MCF 10A (cell line): ENCODE data around the gene XYLT1. TPM values are rescaled to one million over a fixed set of nuclear protein-coding genes. Genes with fewer than 3 reads are reported as not detected.

ENCODE experiments used
- BruUV-seq: library from RNA; stranded (reverse); fragments of 400-500 nt; replicated peaks from 2 replicates; lab custom pipeline; 2021; lab: Mats Ljungman, UMichigan
- CTCF ChIA-PET: fragments of 300-600 bp; sonication (Branson Sonifier 250); formaldehyde crosslinking; extraction: SDS; loops from one replicate; lab custom pipeline; 2021; ENCODE audit warnings: antibody characterized with exemption, inconsistent platforms; lab: Yijun Ruan, JAX
- POLR2A ChIA-PET: fragments of 300-600, 350-650 bp; sonication (Branson Sonifier 250); formaldehyde crosslinking; extraction: SDS; loops from one replicate; lab custom pipeline; 2020; ENCODE audit warnings: antibody characterized with exemption, inconsistent platforms; lab: Yijun Ruan, JAX
- DNase-seq: peaks from one replicate; pipeline ENCODE4 v3.0.0-alpha.2; 2018; ENCODE audit not compliant: unreplicated experiment
- H3K27ac Mint-ChIP-seq: one replicate; pipeline ENCODE4 v1.8.0; 2022; ENCODE audit warnings: mild to moderate bottlenecking, low read depth, mixed read lengths; ENCODE audit not compliant: unreplicated experiment
- H3K27me3 Mint-ChIP-seq: one replicate; pipeline ENCODE4 v1.8.0; 2022; ENCODE audit warnings: mixed read lengths; ENCODE audit not compliant: insufficient read depth, unreplicated experiment
- H3K36me3 Mint-ChIP-seq: one replicate; pipeline ENCODE4 v1.8.0; 2022; ENCODE audit warnings: mild to moderate bottlenecking, moderate library complexity, mixed read lengths; ENCODE audit not compliant: insufficient read depth, unreplicated experiment
- H3K4me1 Mint-ChIP-seq: one replicate; pipeline ENCODE4 v1.8.0; 2022; ENCODE audit warnings: mixed read lengths; ENCODE audit not compliant: insufficient read depth, unreplicated experiment
- H3K4me3 Mint-ChIP-seq: one replicate; pipeline ENCODE4 v1.8.0; 2022; ENCODE audit warnings: mild to moderate bottlenecking, moderate library complexity, mixed read lengths; ENCODE audit not compliant: unreplicated experiment
- H3K9me3 Mint-ChIP-seq: one replicate; pipeline ENCODE4 v1.8.0; 2022; ENCODE audit warnings: mixed read lengths; ENCODE audit not compliant: unreplicated experiment
- intact Hi-C: fragments of 100-400 bp; cut with micrococcal nuclease; formaldehyde crosslinking; loops from 2 replicates; pipeline ENCODE4 v1.14.1; 2022
- total RNA-seq: library from RNA; stranded (reverse); gene quantifications from 2 replicates; pipeline ENCODE4 v1.2.3, GENCODE V29; 2022
- TF ChIP-seq, protein P1 (sequence below): fragments of 200-600 bp; IDR thresholded peaks from one replicate; pipeline ENCODE4 v1.8.0; 2022; ENCODE audit warnings: antibody characterized with exemption, mild to moderate bottlenecking; ENCODE audit not compliant: unreplicated experiment

The XYLT1 gene
- total RNA-seq, 1 experiment from 2014 or later = not detected

DNA sequence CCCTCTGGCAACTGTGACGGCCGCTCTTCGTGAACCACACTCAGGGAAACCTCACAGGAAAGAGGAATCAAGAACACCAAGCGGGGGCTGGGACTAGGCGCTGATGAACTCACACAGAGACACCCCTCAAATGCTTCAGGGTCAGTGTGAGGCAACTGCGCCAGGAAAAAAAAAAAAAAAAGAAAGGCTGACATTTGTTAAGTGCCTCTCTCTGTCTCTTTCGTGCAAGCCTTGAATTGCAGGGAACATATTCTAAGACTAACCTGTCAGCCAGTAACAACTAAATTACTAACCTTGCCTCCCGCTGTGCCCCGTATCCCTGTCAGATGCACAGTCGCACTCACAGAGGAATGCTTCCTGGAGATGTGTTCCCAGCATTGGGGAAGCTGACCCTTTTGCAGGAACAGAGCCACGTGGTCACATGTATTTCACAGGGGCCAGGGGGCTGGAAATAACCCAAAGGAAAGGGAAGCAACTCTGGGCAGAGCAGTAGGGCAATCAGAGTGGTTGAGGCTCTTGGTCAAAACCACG, 247.8 kb downstream of the XYLT1 start:
- no TSS peak for BruUV-seq
- intact Hi-C loops = no loop called here
- ChIA-PET POLR2A (no interaction called here), CTCF (no interaction called here)
- no peak for DNase-seq
- H3K4me1 Mint-ChIP-seq = no peaks in the 10 kb centered on the region
- H3K9me3 Mint-ChIP-seq = peaks cover 34% of the 10 kb centered on the region
- no peak overlapping the region for H3K4me3 Mint-ChIP-seq
- no peaks in the 10 kb centered on the region for H3K36me3 Mint-ChIP-seq
- no peaks in the 10 kb centered on the region for H3K27me3 Mint-ChIP-seq
- H3K27ac Mint-ChIP-seq = no peak overlapping the region
- TF ChIP-seq, protein P1, sequence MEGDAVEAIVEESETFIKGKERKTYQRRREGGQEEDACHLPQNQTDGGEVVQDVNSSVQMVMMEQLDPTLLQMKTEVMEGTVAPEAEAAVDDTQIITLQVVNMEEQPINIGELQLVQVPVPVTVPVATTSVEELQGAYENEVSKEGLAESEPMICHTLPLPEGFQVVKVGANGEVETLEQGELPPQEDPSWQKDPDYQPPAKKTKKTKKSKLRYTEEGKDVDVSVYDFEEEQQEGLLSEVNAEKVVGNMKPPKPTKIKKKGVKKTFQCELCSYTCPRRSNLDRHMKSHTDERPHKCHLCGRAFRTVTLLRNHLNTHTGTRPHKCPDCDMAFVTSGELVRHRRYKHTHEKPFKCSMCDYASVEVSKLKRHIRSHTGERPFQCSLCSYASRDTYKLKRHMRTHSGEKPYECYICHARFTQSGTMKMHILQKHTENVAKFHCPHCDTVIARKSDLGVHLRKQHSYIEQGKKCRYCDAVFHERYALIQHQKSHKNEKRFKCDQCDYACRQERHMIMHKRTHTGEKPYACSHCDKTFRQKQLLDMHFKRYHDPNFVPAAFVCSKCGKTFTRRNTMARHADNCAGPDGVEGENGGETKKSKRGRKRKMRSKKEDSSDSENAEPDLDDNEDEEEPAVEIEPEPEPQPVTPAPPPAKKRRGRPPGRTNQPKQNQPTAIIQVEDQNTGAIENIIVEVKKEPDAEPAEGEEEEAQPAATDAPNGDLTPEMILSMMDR = no peak

DNA sequence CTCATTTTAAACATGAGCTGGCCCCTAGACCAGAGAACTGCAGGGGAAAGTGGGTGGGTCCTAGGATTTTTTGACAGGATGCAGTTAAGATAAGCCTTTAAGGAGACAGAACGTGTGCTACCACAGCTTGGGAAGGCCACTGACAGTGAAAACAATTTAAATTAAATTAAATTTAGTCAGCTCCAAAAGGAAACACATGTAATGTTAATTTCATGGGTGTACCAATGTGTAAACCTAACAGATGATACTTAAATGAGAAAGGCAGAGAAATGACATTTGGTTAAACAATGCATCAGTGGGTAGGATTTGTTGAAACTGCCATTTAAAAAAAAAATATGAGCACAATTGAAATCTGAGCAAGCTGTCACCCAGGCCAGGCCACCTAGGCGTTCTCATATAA, 250.8 kb downstream of the XYLT1 start:
- BruUV-seq = no TSS peak
- Mint-ChIP-seq H3K27ac (no peak overlapping the region), H3K4me3 (no peak overlapping the region), H3K4me1 (no peaks in the 10 kb centered on the region), H3K9me3 (peaks cover 38% of the 10 kb centered on the region), H3K36me3 (no peaks in the 10 kb centered on the region), H3K27me3 (no peaks in the 10 kb centered on the region)
- no peak for DNase-seq
- ChIA-PET CTCF (no interaction called here), POLR2A (no interaction called here)
- TF ChIP-seq, protein P1 = no peak
- intact Hi-C loops = no loop called here

DNA sequence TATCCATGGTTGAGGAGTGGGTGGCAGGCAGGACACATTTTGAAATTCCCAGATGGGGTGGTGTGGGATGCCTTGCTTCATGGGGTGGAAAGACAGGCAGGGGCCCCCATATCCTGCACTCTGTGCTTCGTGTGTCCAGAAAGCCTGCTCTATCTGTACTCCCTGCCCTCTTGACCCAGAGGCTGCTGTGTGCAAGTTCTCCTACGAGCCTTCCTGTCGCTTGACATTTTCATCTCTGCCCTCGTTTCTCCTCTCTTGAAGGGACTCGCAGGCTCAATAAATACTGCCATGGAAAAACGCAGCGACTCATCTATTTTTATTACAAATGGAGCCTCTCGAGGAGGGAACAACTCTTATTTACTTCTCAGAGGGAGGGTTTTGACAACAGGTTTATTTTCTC, 254.8 kb downstream of the XYLT1 start:
- no TSS peak for BruUV-seq
- TF ChIP-seq, protein P1 = no peak
- H3K36me3 Mint-ChIP-seq = no peaks in the 10 kb centered on the region
- no peak overlapping the region for H3K4me3 Mint-ChIP-seq
- peaks cover 21% of the 10 kb centered on the region for H3K9me3 Mint-ChIP-seq
- intact Hi-C loops = no loop called here
- no peak overlapping the region for H3K27ac Mint-ChIP-seq
- POLR2A ChIA-PET = no interaction called here
- H3K4me1 Mint-ChIP-seq = no peaks in the 10 kb centered on the region
- CTCF ChIA-PET = no interaction called here
- no peaks in the 10 kb centered on the region for H3K27me3 Mint-ChIP-seq
- DNase-seq = no peak

DNA sequence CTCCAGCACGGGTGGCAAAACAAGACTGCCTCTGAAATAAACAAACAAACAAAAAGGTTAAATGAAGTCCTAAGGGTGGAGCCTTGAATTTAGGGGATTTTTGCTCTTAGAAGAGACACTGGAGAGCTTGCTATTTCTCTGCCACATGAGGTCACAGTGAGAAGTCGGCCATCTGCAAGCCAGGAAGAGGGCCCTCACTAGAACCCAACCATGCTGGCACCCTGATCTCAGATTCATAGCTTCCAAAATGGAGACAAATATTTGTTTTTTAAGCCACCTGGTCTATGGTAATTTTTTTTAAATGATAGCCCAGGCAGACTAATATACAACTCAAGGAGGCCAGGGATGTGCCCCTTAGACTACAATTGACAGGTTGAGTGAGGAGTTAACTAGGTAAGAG, 255.5 kb downstream of the XYLT1 start:
- Mint-ChIP-seq H3K36me3 (no peaks in the 10 kb centered on the region), H3K4me3 (no peak overlapping the region), H3K27me3 (no peaks in the 10 kb centered on the region), H3K27ac (no peak overlapping the region), H3K9me3 (peaks cover 21% of the 10 kb centered on the region), H3K4me1 (no peaks in the 10 kb centered on the region)
- intact Hi-C loops = no loop called here
- POLR2A ChIA-PET = no interaction called here
- no TSS peak for BruUV-seq
- TF ChIP-seq, protein P1 = no peak
- no peak for DNase-seq
- CTCF ChIA-PET = no interaction called here
